ENCODE measurements around the gene FAM20C. TPM values are rescaled to one million over a fixed set of nuclear protein-coding genes. Genes with fewer than 3 reads are reported as not detected.

FAM20C gene
- total RNA-seq, 2 donors from 2014 or later, result 33.5 to 53.5 TPM

GRCh38 chr7:189719-190118 is 2.7 kb upstream of the FAM20C start:
- Histone ChIP-seq H3K27ac (ENCODE audit: low read depth, low read length) (no peak overlapping the region), H3K4me3 (ENCODE audit: low read length) (no peak overlapping the region), H3K9me3 (ENCODE audit: control insufficient read depth, low read length) (no peaks in the 10 kb centered on the region), H3K4me1 (ENCODE audit: control insufficient read depth, insufficient read depth, low read length) (peaks cover 2% of the 10 kb centered on the region), H3K27me3 (ENCODE audit: control insufficient read depth, insufficient read depth, low read length, poor library complexity, severe bottlenecking) (peaks cover 7% of the 10 kb centered on the region), H3K36me3 (ENCODE audit: control insufficient read depth, insufficient read depth, low read length) (no peaks in the 10 kb centered on the region), H3K9ac (ENCODE audit: extremely low read depth, low read length, poor library complexity, severe bottlenecking) (no peak overlapping the region)
- H3K27ac Mint-ChIP-seq, result no peak overlapping the region
- DNase-seq, result no peak
- no peaks in the 10 kb centered on the region for H3K9me3 Mint-ChIP-seq
- TF ChIP-seq CTCF (conservative IDR thresholded peaks at IDR 0.05), result no peak
- H3K4me3 Mint-ChIP-seq, result no peak overlapping the region
- peaks cover 26% of the 10 kb centered on the region for H3K4me1 Mint-ChIP-seq
- WGBS, 2 experiments (ENCODE audit: insufficient coverage in 1 of 2, insufficient read length in 1 of 2), result 90 to 92% methylated on average over 2 to 4 of the region's 4 CpGs
- H3K36me3 Mint-ChIP-seq (ENCODE audit: low read depth), result peaks cover 1% of the 10 kb centered on the region
- H3K27me3 Mint-ChIP-seq (ENCODE audit: insufficient read depth), result peaks cover 1% of the 10 kb centered on the region

GRCh38 chr7:190196-190595 is 2.2 kb upstream of the FAM20C start:
- H3K27me3 ChIP-seq (ENCODE audit: control insufficient read depth, insufficient read depth, low read length, poor library complexity, severe bottlenecking), result peaks cover 7% of the 10 kb centered on the region
- DNase-seq, result no peak
- no peaks in the 10 kb centered on the region for H3K9me3 ChIP-seq (ENCODE audit: control insufficient read depth, low read length)
- no peaks in the 10 kb centered on the region for H3K36me3 ChIP-seq (ENCODE audit: control insufficient read depth, insufficient read depth, low read length)
- Mint-ChIP-seq H3K4me1 (peaks cover 31% of the 10 kb centered on the region), H3K27ac (no peak overlapping the region), H3K27me3 (ENCODE audit: insufficient read depth) (peaks cover 1% of the 10 kb centered on the region), H3K36me3 (ENCODE audit: low read depth) (peaks cover 6% of the 10 kb centered on the region), H3K4me3 (peak overlapping the region; percentile 70), H3K9me3 (no peaks in the 10 kb centered on the region)
- no peak overlapping the region for H3K9ac ChIP-seq (ENCODE audit: extremely low read depth, low read length, poor library complexity, severe bottlenecking)
- no peak overlapping the region for H3K27ac ChIP-seq (ENCODE audit: low read depth, low read length)
- no peak overlapping the region for H3K4me3 ChIP-seq (ENCODE audit: low read length)
- H3K4me1 ChIP-seq (ENCODE audit: control insufficient read depth, insufficient read depth, low read length), result peaks cover 3% of the 10 kb centered on the region
- no peak for TF ChIP-seq CTCF (conservative IDR thresholded peaks at IDR 0.05)
- 83 to 91% methylated on average over 17 to 21 of the region's 21 CpGs for WGBS, 2 experiments (ENCODE audit: insufficient coverage in 1 of 2, insufficient read length in 1 of 2)

GRCh38 chr7:191105-191980 is 1.0 kb upstream of the FAM20C start:
- Histone ChIP-seq H3K36me3 (ENCODE audit: control insufficient read depth, insufficient read depth, low read length) (no peaks in the 10 kb centered on the region), H3K9ac (ENCODE audit: extremely low read depth, low read length, poor library complexity, severe bottlenecking) (no peak overlapping the region), H3K27me3 (ENCODE audit: control insufficient read depth, insufficient read depth, low read length, poor library complexity, severe bottlenecking) (peaks cover 7% of the 10 kb centered on the region), H3K9me3 (ENCODE audit: control insufficient read depth, low read length) (no peaks in the 10 kb centered on the region), H3K4me1 (ENCODE audit: control insufficient read depth, insufficient read depth, low read length) (peaks cover 3% of the 10 kb centered on the region), H3K4me3 (ENCODE audit: low read length) (no peak overlapping the region), H3K27ac (ENCODE audit: low read depth, low read length) (no peak overlapping the region)
- 50 to 81% methylated on average over 7 to 34 of the region's 34 CpGs for WGBS, 2 experiments (ENCODE audit: insufficient coverage in 1 of 2, insufficient read length in 1 of 2)
- Mint-ChIP-seq H3K4me3 (peak overlapping the region; percentile 70), H3K27ac (no peak overlapping the region), H3K27me3 (ENCODE audit: insufficient read depth) (peaks cover 1% of the 10 kb centered on the region), H3K36me3 (ENCODE audit: low read depth) (peaks cover 17% of the 10 kb centered on the region), H3K4me1 (peaks cover 34% of the 10 kb centered on the region), H3K9me3 (no peaks in the 10 kb centered on the region)
- peak; percentile 71 for DNase-seq
- TF ChIP-seq CTCF (conservative IDR thresholded peaks at IDR 0.05), result no peak

All from endodermal cell (in vitro differentiated cells).